Psoas muscle (tissue), 8 donors: ENCODE data around the gene ZNF366. TPM values are rescaled to one million over a fixed set of nuclear protein-coding genes. Genes with fewer than 3 reads are reported as not detected.

Experiments
- ATAC-seq, 4 donors: fragments of 200-7000 bp; cut with Tn5 transposase; one replicate each; pipeline ENCODE4 v1.9.1; 2020; ENCODE audit warnings: moderate library complexity in 3 of 4, mild to moderate bottlenecking in 2 of 4
- DNase-seq, 2 donors: peaks; one replicate each; pipeline ENCODE4 v3.0.0-alpha.2; 2020
- H3K27ac ChIP-seq: fragments of 200-600 bp; one replicate; pipeline ENCODE4 v1.8.0; 2022
- H3K27me3 ChIP-seq, 3 donors: fragments of 200-600 bp in 1 of 3; one replicate each; pipeline versions ENCODE4 v1.6.1 to v1.8.0; 2013 to 2022; ENCODE audit warnings: low read length in 2 of 3, mild to moderate bottlenecking in 2 of 3, moderate library complexity in 1 of 3; ENCODE audit not compliant: insufficient read depth in 3 of 3
- H3K36me3 ChIP-seq, 2 donors: fragments of 200-600 bp in 1 of 2; one replicate each; pipeline versions ENCODE4 v1.6.1 to v1.8.0; 2013 to 2022; ENCODE audit warnings: low read depth in 1 of 2, mild to moderate bottlenecking in 1 of 2, moderate library complexity in 1 of 2; ENCODE audit not compliant: insufficient read depth in 1 of 2
- H3K4me1 ChIP-seq: fragments of 200-600 bp; one replicate; pipeline ENCODE4 v1.8.0; 2022
- H3K4me3 ChIP-seq: fragments of 200-600 bp; one replicate; pipeline ENCODE4 v1.8.0; 2022; ENCODE audit warnings: mild to moderate bottlenecking
- H3K9me3 ChIP-seq: fragments of 200-600 bp; one replicate; pipeline ENCODE4 v1.8.0; 2022
- WGBS, 3 donors: extraction: QIAGEN DNeasy Blood & Tissue Kit; methylation state at CpG; one replicate each; pipeline versions ENCODE4 v1.1.6 to v1.1.7; 2013; 5-methylcytosine and 5-hydroxymethylcytosine counted together
- intact Hi-C, 2 donors: fragments of 100-400 bp; cut with DNase I; formaldehyde crosslinking; loops; one replicate each; pipeline versions ENCODE4 v1.11.0 to v1.14.2; 2022
- polyA plus RNA-seq, 3 donors: library from polyadenylated mRNA; stranded (reverse); fragments of 200-250 nt; gene quantifications; one replicate each; pipeline ENCODE4 v1.2.3, GENCODE V29; 2013
- total RNA-seq, 4 donors: library from RNA; stranded (reverse); fragmentation: NEBNext Ultra II Directional in 2 of 4; extraction: Animal tissue kit (Norgen Biotek cat#: 25700) in 2 of 4; gene quantifications; one replicate each; pipeline versions ENCODE4 v1.2.1 to v1.2.4, GENCODE V29; 2021 to 2023
- TF ChIP-seq, protein P1 (sequence below): fragments of 200-600 bp; IDR thresholded peaks from one replicate; pipeline ENCODE4 v1.8.0; 2022; ENCODE audit warnings: antibody characterized with exemption
- donor health status: healthy with polysubstance abuse.
- donor health status: DM: no; HTN: no; CAD: no; lungs with moderate emphysema.
- donor health status: Bipolar disorder and iron deficiency.
- donor health status: healthy.
- donor health status: DM: yes; HTN: yes; CAD: no.
- donor health status: DM: no; HTN: no; CAD: no.
- donor health status: DM: no; HTN: no; CAD: no.
- donor health status: DM: yes; HTN: yes; CAD: no.

Gene ZNF366
- total and polyA plus RNA-seq, 7 donors = 1.2 to 6.6 (median 3.4) TPM

DNA sequence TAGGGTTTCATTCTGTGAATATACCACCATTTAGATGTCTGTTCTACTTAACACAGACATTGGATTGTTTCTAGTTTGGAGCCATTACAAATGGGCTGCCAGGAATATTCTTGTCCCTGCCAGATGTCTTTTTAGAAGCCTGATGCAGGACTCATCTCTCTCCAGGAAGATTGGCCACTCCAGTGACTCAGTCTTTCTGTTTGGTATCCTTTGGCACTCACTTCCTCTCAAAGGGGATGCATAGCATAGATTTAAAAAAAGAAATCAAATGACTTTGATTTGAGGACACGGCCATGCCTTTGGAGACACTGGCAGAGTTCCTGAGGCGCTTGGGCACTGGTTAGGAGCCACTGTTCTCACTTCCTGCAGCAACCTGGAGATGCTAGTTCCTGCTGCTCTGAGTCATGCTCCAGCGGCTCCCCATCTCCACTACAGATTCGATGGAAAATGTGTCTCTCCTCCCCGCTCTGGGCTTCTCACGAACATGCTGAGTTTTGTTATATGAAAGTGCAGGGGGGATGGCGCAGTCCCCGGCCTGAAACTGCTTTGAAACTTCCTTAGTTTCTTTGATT lies 3.5 kb upstream of the ZNF366 start:
- intact Hi-C loops = no loop called here
- Histone ChIP-seq H3K9me3 (no peaks in the 10 kb centered on the region), H3K4me3 (no peak overlapping the region), H3K4me1 (peaks cover 71% of the 10 kb centered on the region), H3K27me3 (no peaks in the 10 kb centered on the region), H3K36me3 (no peaks in the 10 kb centered on the region), H3K27ac (peak overlapping the region; percentile 87)
- DNase-seq (peak; percentile 61 to 85), ATAC-seq (peak; percentile 74 to 90 (median 78))
- WGBS, 3 donors = 20 to 24% (median 21%) methylated on average over 8 of the region's 8 CpGs
- TF ChIP-seq, protein P1, sequence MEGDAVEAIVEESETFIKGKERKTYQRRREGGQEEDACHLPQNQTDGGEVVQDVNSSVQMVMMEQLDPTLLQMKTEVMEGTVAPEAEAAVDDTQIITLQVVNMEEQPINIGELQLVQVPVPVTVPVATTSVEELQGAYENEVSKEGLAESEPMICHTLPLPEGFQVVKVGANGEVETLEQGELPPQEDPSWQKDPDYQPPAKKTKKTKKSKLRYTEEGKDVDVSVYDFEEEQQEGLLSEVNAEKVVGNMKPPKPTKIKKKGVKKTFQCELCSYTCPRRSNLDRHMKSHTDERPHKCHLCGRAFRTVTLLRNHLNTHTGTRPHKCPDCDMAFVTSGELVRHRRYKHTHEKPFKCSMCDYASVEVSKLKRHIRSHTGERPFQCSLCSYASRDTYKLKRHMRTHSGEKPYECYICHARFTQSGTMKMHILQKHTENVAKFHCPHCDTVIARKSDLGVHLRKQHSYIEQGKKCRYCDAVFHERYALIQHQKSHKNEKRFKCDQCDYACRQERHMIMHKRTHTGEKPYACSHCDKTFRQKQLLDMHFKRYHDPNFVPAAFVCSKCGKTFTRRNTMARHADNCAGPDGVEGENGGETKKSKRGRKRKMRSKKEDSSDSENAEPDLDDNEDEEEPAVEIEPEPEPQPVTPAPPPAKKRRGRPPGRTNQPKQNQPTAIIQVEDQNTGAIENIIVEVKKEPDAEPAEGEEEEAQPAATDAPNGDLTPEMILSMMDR = no peak

DNA sequence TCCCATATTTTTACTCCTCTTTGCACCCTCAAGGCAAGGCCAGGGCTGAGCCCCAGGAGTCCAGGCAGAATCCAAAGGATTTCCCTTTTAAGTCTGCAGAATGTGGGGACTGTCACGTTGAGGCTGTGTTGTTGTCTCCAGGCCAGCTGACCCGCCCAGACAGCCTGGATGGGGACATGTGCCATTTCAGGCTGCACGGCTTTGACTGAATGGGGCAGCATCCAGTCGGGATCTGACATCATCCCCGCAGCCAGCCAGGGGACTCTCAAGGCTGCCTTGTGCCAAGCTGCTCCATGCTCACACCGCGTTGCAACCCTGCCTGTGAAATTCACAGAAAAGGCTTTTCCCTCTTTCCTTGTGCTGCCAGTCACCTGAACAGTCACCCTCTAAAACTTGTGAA lies 2.2 kb upstream of the ZNF366 start:
- Histone ChIP-seq H3K36me3 (no peaks in the 10 kb centered on the region), H3K27me3 (no peaks in the 10 kb centered on the region), H3K4me1 (peaks cover 70% of the 10 kb centered on the region), H3K27ac (peak overlapping the region; percentile 87), H3K9me3 (no peaks in the 10 kb centered on the region), H3K4me3 (no peak overlapping the region)
- DNase-seq (peak; percentile 81 to 91), ATAC-seq (peak; percentile 80 to 85 (median 82))
- TF ChIP-seq, protein P1 = no peak
- intact Hi-C loops = loop anchor here (5.0 kb wide), 2 partner anchors 42 to 57 kb away; no protein-coding TSS in a partner anchor
- WGBS, 3 donors = 2 to 14% (median 13%) methylated on average over 7 of the region's 7 CpGs

DNA sequence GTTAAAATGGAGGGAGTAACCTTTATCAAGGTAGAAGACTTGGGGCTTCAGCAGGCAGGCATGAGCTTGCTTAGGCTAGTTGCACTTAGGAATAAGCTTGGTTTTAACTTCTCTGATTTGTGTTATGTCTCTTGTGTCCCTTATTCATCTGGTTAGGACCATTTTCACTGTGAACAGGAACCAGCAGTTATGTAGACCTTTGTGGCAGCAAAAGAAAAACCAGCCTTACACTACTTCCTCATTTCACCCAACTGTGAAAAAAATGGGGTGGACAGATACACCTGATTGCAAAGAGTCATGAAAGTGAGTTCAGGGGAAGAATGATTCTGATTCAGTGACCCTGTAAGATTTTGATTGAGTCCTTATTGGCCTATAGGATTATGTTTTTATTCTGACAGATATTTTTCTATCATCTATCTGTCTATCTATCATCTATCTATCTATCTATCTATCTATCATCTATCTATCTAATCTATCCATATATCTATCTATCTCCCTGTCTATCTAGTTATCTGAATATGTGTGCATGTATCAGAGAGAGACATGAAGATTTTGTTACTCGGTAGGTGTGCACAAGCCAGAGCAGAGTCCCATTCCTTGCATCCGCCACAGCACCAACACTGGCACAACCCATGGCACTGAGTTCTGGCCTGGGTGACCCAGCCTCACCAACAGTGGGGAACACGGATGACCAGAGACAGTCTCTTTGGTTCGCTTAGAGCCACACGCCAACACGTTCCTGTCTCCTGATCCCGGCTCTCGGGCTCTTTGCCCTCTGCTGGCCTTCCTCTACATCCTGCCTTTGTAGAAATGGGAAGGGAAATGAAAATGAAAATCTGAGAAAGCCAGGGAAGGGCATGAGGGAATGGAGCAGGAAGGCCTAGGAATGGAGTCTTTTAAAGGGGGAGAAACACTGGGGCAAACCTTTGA lies 1.3 kb upstream of the ZNF366 start:
- intact Hi-C loops = loop anchor here (5.0 kb wide), 2 partner anchors 41 to 56 kb away; no protein-coding TSS in a partner anchor
- TF ChIP-seq, protein P1 = no peak
- no peak for ATAC-seq

DNA sequence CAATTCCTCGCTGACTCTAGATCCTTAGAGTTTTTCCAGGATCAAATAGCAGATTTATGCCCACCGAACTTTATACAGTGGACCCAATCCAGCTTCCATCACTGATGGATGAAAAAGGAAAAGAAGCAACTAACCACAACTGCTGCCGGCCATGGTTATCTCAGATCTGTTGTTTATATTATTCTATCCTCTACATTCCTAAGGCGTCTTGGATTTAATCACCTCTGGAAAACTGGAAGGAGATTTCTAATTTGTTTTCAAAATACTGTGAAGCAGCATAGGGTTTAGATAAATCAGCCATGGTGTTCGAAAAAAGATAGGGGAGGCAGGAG lies 663 bp upstream of the ZNF366 start:
- Histone ChIP-seq H3K36me3 (no peaks in the 10 kb centered on the region), H3K4me3 (peak overlapping the region; percentile 55), H3K9me3 (no peaks in the 10 kb centered on the region), H3K27me3 (no peaks in the 10 kb centered on the region), H3K27ac (peak overlapping the region; percentile 87), H3K4me1 (peaks cover 85% of the 10 kb centered on the region)
- ATAC-seq (no peak), DNase-seq (no peak)
- TF ChIP-seq, protein P1 = no peak
- 75 to 78% (median 76%) methylated on average over 5 of the region's 5 CpGs for WGBS, 3 donors
- intact Hi-C loops = loop anchor here (5.0 kb wide), 2 partner anchors 41 to 56 kb away; no protein-coding TSS in a partner anchor

More for the DNA sequence above, 1.3 kb upstream of the ZNF366 start:
- no peaks in the 10 kb centered on the region for H3K9me3 ChIP-seq
- H3K4me1 ChIP-seq = peaks cover 78% of the 10 kb centered on the region
- no peaks in the 10 kb centered on the region for H3K36me3 ChIP-seq
- peak overlapping the region; percentile 55 for H3K4me3 ChIP-seq
- H3K27ac ChIP-seq = peak overlapping the region; percentile 87
- 70 to 82% (median 70%) methylated on average over 8 of the region's 8 CpGs for WGBS, 3 donors
- no peak for DNase-seq
- no peaks in the 10 kb centered on the region for H3K27me3 ChIP-seq
